Retinal pigment epithelial cell (primary cell): ENCODE data around the gene SDHAF3.
"Not testable (repeated sequence)": the region's sequence is repeated elsewhere in the genome, so short reads cannot be mapped to it uniquely, and the experiment has no call there.

ENCODE experiments used
- DNase-seq: peaks from one replicate; pipeline ENCODE4 v3.0.0-alpha.2; 2010; ENCODE audit warnings: low read depth
- H3K4me3 ChIP-seq: 2 replicates; pipeline ENCODE4 v1.5.1; 2011; ENCODE audit warnings: mild to moderate bottlenecking, low read length, control low read depth, moderate library complexity
- CTCF ChIP-seq: conservative IDR thresholded peaks from 2 replicates; pipeline ENCODE4 v1.5.1; 2011; ENCODE audit warnings: low read depth, low read length, control low read depth, inconsistent platforms

Gene SDHAF3

GRCh38 chr7:97166308-97166707 is 48.8 kb downstream of the SDHAF3 start:
- H3K4me3 ChIP-seq: no peak overlapping the region
- no peak for TF ChIP-seq CTCF
- DNase-seq: no peak

GRCh38 chr7:97167176-97167575 is 49.7 kb downstream of the SDHAF3 start:
- DNase-seq: no peak
- TF ChIP-seq CTCF: no peak
- no peak overlapping the region for H3K4me3 ChIP-seq

GRCh38 chr7:97167749-97168148 is 50.3 kb downstream of the SDHAF3 start:
- DNase-seq: no peak
- no peak for TF ChIP-seq CTCF

GRCh38 chr7:97174303-97174702 is 56.8 kb downstream of the SDHAF3 start:
- DNase-seq: no peak
- TF ChIP-seq CTCF: no peak
- H3K4me3 ChIP-seq: no peak overlapping the region

More at GRCh38 chr7:97167749-97168148, 50.3 kb downstream of the SDHAF3 start:
- H3K4me3 ChIP-seq: no peak overlapping the region

GRCh38 chr7:97179454-97180104 is 62.1 kb downstream of the SDHAF3 start:
- TF ChIP-seq CTCF: peak; percentile 90
- DNase-seq: peak; percentile 34

GRCh38 chr7:97187067-97187466 is 69.6 kb downstream of the SDHAF3 start:
- peak; percentile 56 for DNase-seq
- no peak for TF ChIP-seq CTCF
- H3K4me3 ChIP-seq: no peak overlapping the region

More at GRCh38 chr7:97179454-97180104, 62.1 kb downstream of the SDHAF3 start:
- no peak overlapping the region for H3K4me3 ChIP-seq

GRCh38 chr7:97196174-97196573 is 78.7 kb downstream of the SDHAF3 start:
- not testable (repeated sequence) for H3K4me3 ChIP-seq, DNase-seq
